Karpas-422 (cell line): ENCODE data around the gene SYNE1. TPM values are rescaled to one million over a fixed set of nuclear protein-coding genes. Genes with fewer than 3 reads are reported as not detected.

ENCODE experiments used
- DNase-seq: peaks from one replicate; pipeline ENCODE4 v3.0.0-alpha.2; 2015
- H2AFZ ChIP-seq: fragments of 200-600 bp; sonication (generic); 2 replicates; pipeline ENCODE4 v1.6.1; 2014; ENCODE audit warnings: antibody characterized with exemption, low read length, mixed read lengths
- H3K27ac ChIP-seq: fragments of 200-600 bp; sonication (generic); 2 replicates; pipeline ENCODE4 v1.5.1; 2014; ENCODE audit warnings: mild to moderate bottlenecking, low read length, moderate library complexity
- H3K27me3 ChIP-seq: fragments of 200-600 bp; sonication (generic); 2 replicates; pipeline ENCODE4 v1.6.1; 2014; ENCODE audit warnings: low read length, mixed read lengths
- H3K36me3 ChIP-seq: fragments of 200-600 bp; sonication (generic); 2 replicates; pipeline ENCODE4 v1.6.1; 2014; ENCODE audit warnings: low read length, mixed read lengths; ENCODE audit not compliant: insufficient read depth
- H3K4me1 ChIP-seq: fragments of 200-600 bp; sonication (generic); 2 replicates; pipeline ENCODE4 v1.6.1; 2014; ENCODE audit warnings: mild to moderate bottlenecking, low read length, mixed read lengths
- H3K4me2 ChIP-seq: fragments of 200-600 bp; sonication (generic); 2 replicates; pipeline ENCODE4 v1.6.1; 2014; ENCODE audit warnings: low read length, low read depth, mild to moderate bottlenecking; ENCODE audit not compliant: poor library complexity, severe bottlenecking
- H3K4me3 ChIP-seq: fragments of 200-600 bp; sonication (generic); 2 replicates; pipeline ENCODE4 v1.5.1; 2014; ENCODE audit warnings: mild to moderate bottlenecking, antibody characterized with exemption, low read length, mixed read lengths
- H3K79me2 ChIP-seq: fragments of 200-600 bp; sonication (generic); 2 replicates; pipeline ENCODE4 v1.6.1; 2014; ENCODE audit warnings: mild to moderate bottlenecking, low read length, mixed read lengths
- H3K9ac ChIP-seq: fragments of 200-600 bp; sonication (generic); 2 replicates; pipeline ENCODE4 v1.6.0; 2014; ENCODE audit warnings: low read length
- H3K9me2 ChIP-seq: fragments of 200-600 bp; sonication (generic), shearing (Covaris generic); replicated peaks from 2 replicates; pipeline ENCODE4 v1.6.0; 2014; ENCODE audit warnings: mild to moderate bottlenecking, low read length, moderate library complexity; ENCODE audit not compliant: insufficient read depth
- H3K9me3 ChIP-seq: fragments of 300-700, 200-600 bp; sonication (generic); 2 replicates; pipeline ENCODE4 v1.6.1; 2014; ENCODE audit warnings: low read length, mixed read lengths
- H4K20me1 ChIP-seq: fragments of 200-600 bp; sonication (generic); 2 replicates; pipeline ENCODE4 v1.6.1; 2014; ENCODE audit warnings: mild to moderate bottlenecking, antibody characterized with exemption, low read length, low read depth; ENCODE audit not compliant: insufficient read depth
- total RNA-seq: library from RNA; depleted of rRNA; stranded (reverse); fragments of >200 nt; shearing (Covaris generic); gene quantifications from 2 replicates; pipeline ENCODE4 v1.2.3, GENCODE V29; 2014; ENCODE audit warnings: low replicate concordance

The SYNE1 gene
- total RNA-seq, 1 experiment from 2014 or later: 137 TPM

DNA sequence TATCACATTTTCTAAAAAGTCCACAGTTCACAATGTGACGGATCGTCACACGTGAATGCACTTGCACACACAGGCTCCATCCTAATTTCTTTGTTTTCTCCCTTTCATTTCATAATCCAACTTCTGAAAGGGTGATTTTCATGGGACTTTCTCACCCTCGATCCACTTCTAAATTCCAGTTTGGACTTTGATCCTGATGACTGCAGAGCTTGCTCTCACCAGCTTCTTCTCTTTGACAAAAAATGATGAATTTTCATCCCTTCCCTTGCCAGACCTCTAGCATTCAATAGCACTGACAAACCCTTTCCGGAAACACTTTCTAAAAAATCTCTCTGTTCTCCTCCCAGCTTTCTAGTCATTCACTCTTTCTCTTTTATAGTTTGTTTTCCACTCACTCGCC is 341.2 kb downstream of the SYNE1 start:
- Histone ChIP-seq H4K20me1 (no peaks in the 10 kb centered on the region), H3K9me3 (no peaks in the 10 kb centered on the region), H3K79me2 (peaks cover 68% of the 10 kb centered on the region), H3K9ac (peak overlapping the region; percentile 78; the same call in 1 of the 2 replicates), H3K4me2 (no peak overlapping the region), H2AFZ (no peak overlapping the region), H3K4me3 (no peak overlapping the region), H3K9me2 (no peaks in the 10 kb centered on the region), H3K4me1 (peaks cover 59% of the 10 kb centered on the region), H3K27me3 (no peaks in the 10 kb centered on the region), H3K36me3 (peaks cover 46% of the 10 kb centered on the region; the same call in 1 of the 2 replicates), H3K27ac (peak overlapping the region; percentile 99)
- no peak for DNase-seq

DNA sequence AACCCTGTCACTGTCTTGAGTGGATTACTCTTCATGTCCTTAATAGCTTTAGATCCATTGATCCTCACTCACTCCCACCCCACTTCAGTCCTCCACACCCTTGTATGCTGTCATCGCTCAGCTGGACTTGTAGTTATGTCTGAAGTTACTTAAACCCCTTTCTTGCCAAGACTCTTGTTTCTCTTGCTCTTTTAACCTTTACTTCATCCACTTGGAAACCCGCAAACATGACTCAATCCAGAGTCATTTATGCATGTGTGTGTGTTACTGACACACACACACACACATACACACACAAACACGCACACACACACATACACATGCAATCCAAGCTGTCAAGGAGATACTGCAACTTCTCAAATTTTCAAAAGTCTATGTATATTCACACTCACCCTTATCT is 341.8 kb downstream of the SYNE1 start:
- H3K4me2 ChIP-seq: no peak overlapping the region
- H3K4me3 ChIP-seq: no peak overlapping the region
- H2AFZ ChIP-seq: no peak overlapping the region
- no peaks in the 10 kb centered on the region for H3K9me3 ChIP-seq
- no peak for DNase-seq
- H3K36me3 ChIP-seq: peaks cover 50% of the 10 kb centered on the region
- H3K27me3 ChIP-seq: no peaks in the 10 kb centered on the region
- peak overlapping the region; percentile 99 for H3K27ac ChIP-seq
- H3K79me2 ChIP-seq: peaks cover 62% of the 10 kb centered on the region
- H4K20me1 ChIP-seq: no peaks in the 10 kb centered on the region
- H3K4me1 ChIP-seq: peaks cover 57% of the 10 kb centered on the region
- no peak overlapping the region for H3K9ac ChIP-seq
- H3K9me2 ChIP-seq: no peaks in the 10 kb centered on the region

DNA sequence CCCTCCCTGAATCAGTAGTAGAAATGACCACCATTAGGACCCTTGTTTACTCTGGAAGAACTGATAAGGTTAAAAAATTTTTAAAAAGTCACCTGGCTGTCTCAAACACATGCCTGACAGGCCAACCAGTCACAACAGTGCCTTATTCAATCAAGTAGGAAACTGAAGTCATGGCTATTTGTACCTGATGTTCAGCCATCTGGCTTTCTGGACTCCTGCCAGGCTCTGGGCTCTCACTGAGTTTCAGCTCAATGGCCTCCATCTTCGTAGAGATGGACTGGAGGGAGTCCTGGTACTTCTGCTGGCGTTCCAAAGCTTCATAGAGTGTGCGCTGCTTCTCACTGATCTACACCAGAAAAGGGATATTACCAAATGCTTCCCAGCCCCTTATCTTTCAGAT is 343.8 kb downstream of the SYNE1 start:
- no peak for DNase-seq
- Histone ChIP-seq H3K4me2 (no peak overlapping the region), H3K9me2 (no peaks in the 10 kb centered on the region), H3K27me3 (no peaks in the 10 kb centered on the region), H2AFZ (no peak overlapping the region), H3K9ac (no peak overlapping the region), H3K27ac (peak overlapping the region; percentile 32), H3K4me1 (peaks cover 39% of the 10 kb centered on the region), H3K79me2 (peaks cover 58% of the 10 kb centered on the region), H3K4me3 (no peak overlapping the region), H4K20me1 (no peaks in the 10 kb centered on the region), H3K9me3 (no peaks in the 10 kb centered on the region), H3K36me3 (peaks cover 62% of the 10 kb centered on the region)

DNA sequence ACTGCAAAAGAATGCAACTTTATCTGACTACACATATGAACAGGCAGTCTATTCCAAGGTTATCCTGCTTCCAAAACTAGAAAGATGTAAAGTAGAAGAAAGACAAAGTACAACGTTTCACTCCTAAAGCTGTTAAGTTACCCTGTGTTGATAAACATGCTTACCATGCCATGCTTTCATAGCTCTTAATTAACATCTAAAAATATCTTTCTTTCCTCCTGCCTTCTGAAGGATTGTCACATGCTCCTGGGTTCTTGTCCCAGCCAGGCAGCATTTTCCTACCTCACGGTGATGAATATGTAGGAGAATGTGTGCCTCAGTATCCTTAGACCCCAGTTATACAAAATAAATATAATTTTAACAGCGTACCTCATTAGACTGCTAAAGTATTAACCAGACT is 344.6 kb downstream of the SYNE1 start:
- no peaks in the 10 kb centered on the region for H3K27me3 ChIP-seq
- peaks cover 64% of the 10 kb centered on the region for H3K79me2 ChIP-seq
- no peaks in the 10 kb centered on the region for H4K20me1 ChIP-seq
- no peak overlapping the region for H2AFZ ChIP-seq
- no peak overlapping the region for H3K9ac ChIP-seq
- H3K9me3 ChIP-seq: no peaks in the 10 kb centered on the region
- DNase-seq: no peak
- no peak overlapping the region for H3K4me2 ChIP-seq
- H3K36me3 ChIP-seq: peaks cover 67% of the 10 kb centered on the region
- H3K27ac ChIP-seq: peak overlapping the region; percentile 32; the same call in 1 of the 2 replicates
- no peak overlapping the region for H3K4me3 ChIP-seq
- H3K4me1 ChIP-seq: peaks cover 30% of the 10 kb centered on the region
- no peaks in the 10 kb centered on the region for H3K9me2 ChIP-seq

DNA sequence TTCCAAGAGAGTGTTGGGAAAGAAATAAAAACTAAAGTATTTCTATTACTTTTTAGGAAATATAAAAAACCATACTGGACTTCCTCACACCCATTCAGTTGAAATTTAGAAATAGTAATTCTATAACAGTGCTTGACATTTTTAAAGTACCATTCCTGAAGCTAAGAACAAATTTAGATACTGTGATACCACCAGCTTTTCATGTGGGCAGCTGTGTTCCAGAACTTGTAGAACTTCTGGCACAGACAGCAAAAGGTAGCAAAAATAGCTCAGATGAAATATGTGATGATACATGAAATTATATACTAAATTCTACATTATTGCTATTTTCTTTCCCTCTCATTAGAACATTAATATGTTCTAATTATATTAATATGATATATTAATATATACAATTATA is 346.5 kb downstream of the SYNE1 start:
- H3K79me2 ChIP-seq: peaks cover 52% of the 10 kb centered on the region
- H3K9ac ChIP-seq: no peak overlapping the region
- no peaks in the 10 kb centered on the region for H4K20me1 ChIP-seq
- no peaks in the 10 kb centered on the region for H3K9me2 ChIP-seq
- no peak for DNase-seq
- no peak overlapping the region for H2AFZ ChIP-seq
- no peak overlapping the region for H3K4me3 ChIP-seq
- H3K27ac ChIP-seq: no peak overlapping the region
- H3K27me3 ChIP-seq: no peaks in the 10 kb centered on the region
- H3K4me1 ChIP-seq: peaks cover 11% of the 10 kb centered on the region
- H3K36me3 ChIP-seq: peaks cover 65% of the 10 kb centered on the region
- H3K9me3 ChIP-seq: no peaks in the 10 kb centered on the region
- no peak overlapping the region for H3K4me2 ChIP-seq

DNA sequence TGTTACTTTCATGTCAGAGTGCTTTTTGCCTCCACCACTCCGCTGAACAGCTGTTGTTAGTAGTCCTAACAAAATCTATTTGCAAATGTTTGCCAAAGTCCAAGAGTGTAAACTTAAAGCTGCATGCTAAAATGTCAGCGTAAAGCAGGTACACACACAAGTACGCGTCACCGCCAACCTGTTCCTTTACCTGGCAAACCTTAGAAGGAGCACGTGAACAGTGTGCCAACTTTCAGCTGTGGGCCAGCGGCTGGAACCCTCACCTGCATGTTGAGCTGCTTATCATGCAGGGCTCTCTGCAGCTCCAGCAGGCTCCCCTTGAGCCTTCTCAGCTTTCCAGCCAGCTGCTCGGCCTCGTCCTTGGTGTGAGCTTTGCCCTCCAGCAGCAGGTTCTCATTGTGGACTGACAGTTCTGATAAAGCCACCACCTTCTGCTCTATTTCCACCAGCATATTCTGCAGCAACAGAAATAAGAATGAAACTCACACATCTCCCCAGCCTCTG is 359.3 kb downstream of the SYNE1 start:
- Histone ChIP-seq H3K79me2 (no peaks in the 10 kb centered on the region), H3K4me2 (no peak overlapping the region), H3K4me3 (no peak overlapping the region), H3K9me2 (no peaks in the 10 kb centered on the region), H3K27me3 (no peaks in the 10 kb centered on the region), H3K9me3 (no peaks in the 10 kb centered on the region), H3K9ac (no peak overlapping the region), H4K20me1 (no peaks in the 10 kb centered on the region), H3K27ac (no peak overlapping the region), H3K4me1 (peaks cover 6% of the 10 kb centered on the region), H3K36me3 (peaks cover 64% of the 10 kb centered on the region), H2AFZ (no peak overlapping the region)
- no peak for DNase-seq

DNA sequence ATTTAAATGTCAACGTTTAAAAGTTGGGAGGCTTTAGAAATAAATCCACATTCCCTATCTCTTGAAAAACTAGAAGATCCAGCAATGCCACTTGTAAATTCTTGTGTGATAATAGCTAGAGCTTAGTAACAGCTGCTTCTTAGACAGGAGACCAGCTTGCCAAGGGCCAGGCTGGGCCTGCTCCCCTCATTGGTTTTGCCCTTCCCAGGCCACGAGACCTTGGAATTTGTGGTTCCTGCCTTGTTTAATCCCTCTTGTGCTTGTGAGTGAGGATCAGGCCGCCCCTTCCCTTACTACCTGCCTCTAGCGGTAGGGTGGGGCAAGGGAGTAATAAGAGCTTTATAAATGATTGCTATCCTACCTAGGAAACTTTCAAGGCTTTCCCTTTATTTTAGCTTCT is 363.5 kb downstream of the SYNE1 start:
- Histone ChIP-seq H3K27me3 (no peaks in the 10 kb centered on the region), H3K4me2 (no peak overlapping the region), H3K9me3 (no peaks in the 10 kb centered on the region), H3K9me2 (no peaks in the 10 kb centered on the region), H3K36me3 (peaks cover 38% of the 10 kb centered on the region), H3K4me1 (peaks cover 21% of the 10 kb centered on the region), H3K9ac (no peak overlapping the region), H3K27ac (no peak overlapping the region), H3K4me3 (no peak overlapping the region), H4K20me1 (no peaks in the 10 kb centered on the region), H3K79me2 (no peaks in the 10 kb centered on the region), H2AFZ (no peak overlapping the region)
- DNase-seq: no peak

DNA sequence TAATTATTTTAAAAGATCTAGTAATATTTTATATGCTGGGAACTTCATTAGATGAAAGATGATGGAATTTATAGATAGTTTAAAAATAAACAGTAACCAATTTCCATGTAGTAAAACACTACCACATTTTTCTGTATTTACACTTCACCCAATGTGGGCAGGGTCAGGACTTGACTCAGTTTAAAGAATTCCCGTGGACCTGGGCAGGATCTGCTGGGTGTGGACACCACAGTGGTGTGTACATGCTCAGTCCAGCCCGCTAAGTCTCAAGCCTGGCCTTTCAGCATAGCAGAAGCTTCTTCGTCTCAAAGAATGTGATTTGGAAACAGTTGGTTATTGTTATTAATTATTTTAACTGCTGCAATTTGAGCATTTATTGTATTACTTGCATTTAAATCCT is 364.2 kb downstream of the SYNE1 start:
- Histone ChIP-seq H3K9me3 (no peaks in the 10 kb centered on the region), H3K9ac (no peak overlapping the region), H3K27me3 (no peaks in the 10 kb centered on the region), H3K4me3 (no peak overlapping the region), H3K4me1 (peaks cover 23% of the 10 kb centered on the region), H3K79me2 (no peaks in the 10 kb centered on the region), H2AFZ (no peak overlapping the region), H3K4me2 (no peak overlapping the region), H4K20me1 (no peaks in the 10 kb centered on the region), H3K36me3 (peaks cover 37% of the 10 kb centered on the region), H3K27ac (peak overlapping the region; percentile 57; the same call in 1 of the 2 replicates), H3K9me2 (no peaks in the 10 kb centered on the region)
- no peak for DNase-seq

DNA sequence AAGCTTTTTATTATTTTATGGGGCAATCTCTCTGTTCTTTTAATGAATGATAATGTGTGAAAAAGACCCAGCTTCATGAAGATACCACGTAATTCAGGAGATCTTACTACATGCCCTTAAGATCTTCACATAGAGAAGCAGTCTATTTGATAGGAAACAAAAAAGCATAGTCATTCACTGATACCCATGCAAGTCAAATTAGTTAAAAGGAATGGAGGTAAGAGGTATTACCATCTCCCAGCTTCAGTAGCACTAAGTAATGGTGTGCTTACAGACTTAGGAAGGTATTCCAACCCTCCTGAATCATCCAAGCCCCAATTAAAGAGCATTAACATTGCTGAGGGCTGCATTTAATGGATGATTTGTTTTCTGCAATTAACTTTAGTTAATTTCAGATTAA is 364.7 kb downstream of the SYNE1 start:
- H3K36me3 ChIP-seq: peaks cover 38% of the 10 kb centered on the region
- no peaks in the 10 kb centered on the region for H4K20me1 ChIP-seq
- DNase-seq: no peak
- H2AFZ ChIP-seq: no peak overlapping the region
- peaks cover 25% of the 10 kb centered on the region for H3K4me1 ChIP-seq
- H3K9ac ChIP-seq: no peak overlapping the region
- no peaks in the 10 kb centered on the region for H3K79me2 ChIP-seq
- no peak overlapping the region for H3K4me3 ChIP-seq
- H3K4me2 ChIP-seq: no peak overlapping the region
- H3K9me2 ChIP-seq: no peaks in the 10 kb centered on the region
- no peaks in the 10 kb centered on the region for H3K27me3 ChIP-seq
- no peaks in the 10 kb centered on the region for H3K9me3 ChIP-seq
- peak overlapping the region; percentile 57 for H3K27ac ChIP-seq
